Panc1 (cell line): ENCODE measurements around the gene ZFR2. TPM values are rescaled to one million over a fixed set of nuclear protein-coding genes. Genes with fewer than 3 reads are reported as not detected.

ENCODE experiments used
- ATAC-seq: fragments of 200-7000 bp; cut with Tn5 transposase; 2 replicates; pipeline ENCODE4 v1.9.1; 2020; ENCODE audit warnings: mild to moderate bottlenecking, moderate library complexity
- BruUV-seq: library from RNA; stranded (reverse); fragments of 400-500 nt; replicated peaks from 2 replicates; lab custom pipeline; 2021; lab: Mats Ljungman, UMichigan
- CTCF ChIA-PET: fragments of 300-600 bp; sonication (Branson Sonifier 250); formaldehyde crosslinking; loops from one replicate; lab custom pipeline; 2022; ENCODE audit warnings: antibody characterized with exemption; lab: Charles Lee
- POLR2A ChIA-PET: fragments of 300-600 bp; sonication (Branson Sonifier 250); formaldehyde crosslinking; loops from one replicate; lab custom pipeline; 2022; ENCODE audit warnings: antibody characterized with exemption; lab: Charles Lee
- DNase-seq: peaks from one replicate; pipeline ENCODE4 v3.0.0-alpha.2; 2010; ENCODE audit warnings: low read depth, low spot score
- H3K27ac ChIP-seq: 2 replicates; pipeline ENCODE4 v1.5.1; 2011; ENCODE audit warnings: mild to moderate bottlenecking, low read length, inconsistent platforms
- H3K27me3 ChIP-seq: fragments of 200-500 bp; sonication (Bioruptor generic); 2 replicates; pipeline ENCODE4 v1.6.0; 2014; ENCODE audit warnings: low read length, inconsistent platforms; ENCODE audit not compliant: control insufficient read depth, insufficient read depth
- H3K36me3 ChIP-seq: fragments of 200-500 bp; sonication (Bioruptor generic); 2 replicates; pipeline ENCODE4 v1.5.1; 2014; ENCODE audit warnings: inconsistent platforms, mild to moderate bottlenecking, low read length, moderate library complexity; ENCODE audit not compliant: control insufficient read depth, insufficient read depth
- H3K4me1 ChIP-seq: 2 replicates; pipeline ENCODE4 v1.5.1; 2011; ENCODE audit warnings: inconsistent platforms, mild to moderate bottlenecking, low read length, moderate library complexity; ENCODE audit not compliant: control insufficient read depth, insufficient read depth
- H3K4me3 ChIP-seq, 2 experiments: 2 replicates each; pipeline ENCODE4 v1.5.1; 2011 to 2012; ENCODE audit warnings: low read depth in 2 of 2, low read length in 2 of 2, mild to moderate bottlenecking in 2 of 2, inconsistent platforms in 1 of 2, moderate library complexity in 1 of 2
- H3K9me3 ChIP-seq: fragments of 200-500 bp; sonication (Bioruptor generic); 2 replicates; pipeline ENCODE4 v1.5.1; 2014; ENCODE audit warnings: low read depth, mild to moderate bottlenecking, inconsistent platforms, low read length, moderate library complexity; ENCODE audit not compliant: control insufficient read depth, insufficient read depth
- POLR2AphosphoS5 ChIP-seq: IDR thresholded peaks from 2 replicates; pipeline ENCODE4 v1.6.1; 2012; ENCODE audit warnings: mild to moderate bottlenecking, low read depth, low read length, moderate library complexity
- SIN3A ChIP-seq: IDR thresholded peaks from 2 replicates; pipeline ENCODE4 v1.6.1; 2012; ENCODE audit warnings: low read depth, mild to moderate bottlenecking, low read length, moderate library complexity, borderline replicate concordance; ENCODE audit not compliant: insufficient read depth
- TCF7L2 ChIP-seq: IDR thresholded peaks from 2 replicates; pipeline ENCODE4 v1.6.1; 2011; ENCODE audit warnings: mild to moderate bottlenecking, low read depth, low read length, inconsistent platforms
- in situ Hi-C: cut with HindIII; loops from 2 replicates; pipeline ENCODE4 v1.10.0; 2016; ENCODE audit warnings: low sequenced_read_pairs, low pct_unique_long_range_greater_than_20kb
- intact Hi-C: fragments of 100-400 bp; cut with micrococcal nuclease; formaldehyde crosslinking; loops from one replicate; pipeline ENCODE4 v1.10.0; 2022; ENCODE audit not compliant: unreplicated experiment
- total RNA-seq: library from RNA; stranded (reverse); gene quantifications from one replicate; pipeline ENCODE4 v1.2.1, GENCODE V29; 2021; ENCODE audit not compliant: unreplicated experiment
- TF ChIP-seq, protein P1 (sequence below), 2 experiments: IDR thresholded peaks; 2 replicates each; pipeline ENCODE4 v1.6.1; 2011 to 2012; ENCODE audit warnings: low read depth in 2 of 2, control low read depth in 1 of 2, low read length in 1 of 2, mild to moderate bottlenecking in 1 of 2, moderate library complexity in 1 of 2; ENCODE audit not compliant: insufficient read depth in 1 of 2
- TF ChIP-seq, protein P2 (sequence below): fragments of 450-650 bp; IDR thresholded peaks from 2 replicates; pipeline ENCODE4 v1.5.1; 2017; ENCODE audit warnings: mild to moderate bottlenecking

The ZFR2 gene
- total RNA-seq, 1 experiment from 2014 or later = 0.74 TPM

DNA sequence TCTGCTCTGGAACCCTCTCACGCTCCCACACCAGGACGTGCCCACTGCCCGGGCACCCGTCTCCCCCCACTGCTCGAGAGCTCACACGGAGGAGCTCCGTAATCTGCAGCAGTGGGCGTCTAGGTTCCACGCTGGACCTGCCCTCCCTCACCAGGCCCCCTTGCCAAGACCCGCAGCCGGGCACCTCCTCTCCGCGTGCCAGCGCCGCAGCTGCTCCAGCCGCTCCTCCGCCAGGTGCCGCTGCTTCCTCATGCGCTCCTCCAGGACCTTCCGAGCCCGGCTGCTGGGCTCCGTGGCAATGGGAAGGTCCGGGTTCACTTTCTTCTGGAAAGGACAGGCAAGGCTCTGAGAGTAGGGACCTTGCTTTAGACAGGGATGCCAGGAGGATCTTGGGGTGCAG is 47.7 kb downstream of the ZFR2 start:
- H3K36me3 ChIP-seq = no peaks in the 10 kb centered on the region
- ChIA-PET POLR2A (no interaction called here), CTCF (no interaction called here)
- ATAC-seq (no peak), DNase-seq (no peak)
- TF ChIP-seq POLR2AphosphoS5 (no peak), TCF7L2 (no peak), SIN3A (no peak)
- TF ChIP-seq, protein P1, sequence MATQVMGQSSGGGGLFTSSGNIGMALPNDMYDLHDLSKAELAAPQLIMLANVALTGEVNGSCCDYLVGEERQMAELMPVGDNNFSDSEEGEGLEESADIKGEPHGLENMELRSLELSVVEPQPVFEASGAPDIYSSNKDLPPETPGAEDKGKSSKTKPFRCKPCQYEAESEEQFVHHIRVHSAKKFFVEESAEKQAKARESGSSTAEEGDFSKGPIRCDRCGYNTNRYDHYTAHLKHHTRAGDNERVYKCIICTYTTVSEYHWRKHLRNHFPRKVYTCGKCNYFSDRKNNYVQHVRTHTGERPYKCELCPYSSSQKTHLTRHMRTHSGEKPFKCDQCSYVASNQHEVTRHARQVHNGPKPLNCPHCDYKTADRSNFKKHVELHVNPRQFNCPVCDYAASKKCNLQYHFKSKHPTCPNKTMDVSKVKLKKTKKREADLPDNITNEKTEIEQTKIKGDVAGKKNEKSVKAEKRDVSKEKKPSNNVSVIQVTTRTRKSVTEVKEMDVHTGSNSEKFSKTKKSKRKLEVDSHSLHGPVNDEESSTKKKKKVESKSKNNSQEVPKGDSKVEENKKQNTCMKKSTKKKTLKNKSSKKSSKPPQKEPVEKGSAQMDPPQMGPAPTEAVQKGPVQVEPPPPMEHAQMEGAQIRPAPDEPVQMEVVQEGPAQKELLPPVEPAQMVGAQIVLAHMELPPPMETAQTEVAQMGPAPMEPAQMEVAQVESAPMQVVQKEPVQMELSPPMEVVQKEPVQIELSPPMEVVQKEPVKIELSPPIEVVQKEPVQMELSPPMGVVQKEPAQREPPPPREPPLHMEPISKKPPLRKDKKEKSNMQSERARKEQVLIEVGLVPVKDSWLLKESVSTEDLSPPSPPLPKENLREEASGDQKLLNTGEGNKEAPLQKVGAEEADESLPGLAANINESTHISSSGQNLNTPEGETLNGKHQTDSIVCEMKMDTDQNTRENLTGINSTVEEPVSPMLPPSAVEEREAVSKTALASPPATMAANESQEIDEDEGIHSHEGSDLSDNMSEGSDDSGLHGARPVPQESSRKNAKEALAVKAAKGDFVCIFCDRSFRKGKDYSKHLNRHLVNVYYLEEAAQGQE (IDR thresholded peaks at IDR 0.05; ENCODE audit: insufficient read depth in 1 of 2, low read depth in 2 of 2, low read length in 1 of 2) = no peak
- TF ChIP-seq, protein P2, sequence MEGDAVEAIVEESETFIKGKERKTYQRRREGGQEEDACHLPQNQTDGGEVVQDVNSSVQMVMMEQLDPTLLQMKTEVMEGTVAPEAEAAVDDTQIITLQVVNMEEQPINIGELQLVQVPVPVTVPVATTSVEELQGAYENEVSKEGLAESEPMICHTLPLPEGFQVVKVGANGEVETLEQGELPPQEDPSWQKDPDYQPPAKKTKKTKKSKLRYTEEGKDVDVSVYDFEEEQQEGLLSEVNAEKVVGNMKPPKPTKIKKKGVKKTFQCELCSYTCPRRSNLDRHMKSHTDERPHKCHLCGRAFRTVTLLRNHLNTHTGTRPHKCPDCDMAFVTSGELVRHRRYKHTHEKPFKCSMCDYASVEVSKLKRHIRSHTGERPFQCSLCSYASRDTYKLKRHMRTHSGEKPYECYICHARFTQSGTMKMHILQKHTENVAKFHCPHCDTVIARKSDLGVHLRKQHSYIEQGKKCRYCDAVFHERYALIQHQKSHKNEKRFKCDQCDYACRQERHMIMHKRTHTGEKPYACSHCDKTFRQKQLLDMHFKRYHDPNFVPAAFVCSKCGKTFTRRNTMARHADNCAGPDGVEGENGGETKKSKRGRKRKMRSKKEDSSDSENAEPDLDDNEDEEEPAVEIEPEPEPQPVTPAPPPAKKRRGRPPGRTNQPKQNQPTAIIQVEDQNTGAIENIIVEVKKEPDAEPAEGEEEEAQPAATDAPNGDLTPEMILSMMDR = no peak
- no peak overlapping the region for H3K4me3 ChIP-seq
- H3K27ac ChIP-seq = no peak overlapping the region
- H3K9me3 ChIP-seq = no peaks in the 10 kb centered on the region
- no peaks in the 10 kb centered on the region for H3K27me3 ChIP-seq
- intact Hi-C loops (no loop called here), in situ Hi-C loops (no loop called here)
- H3K4me1 ChIP-seq = no peaks in the 10 kb centered on the region
- BruUV-seq = no TSS peak

DNA sequence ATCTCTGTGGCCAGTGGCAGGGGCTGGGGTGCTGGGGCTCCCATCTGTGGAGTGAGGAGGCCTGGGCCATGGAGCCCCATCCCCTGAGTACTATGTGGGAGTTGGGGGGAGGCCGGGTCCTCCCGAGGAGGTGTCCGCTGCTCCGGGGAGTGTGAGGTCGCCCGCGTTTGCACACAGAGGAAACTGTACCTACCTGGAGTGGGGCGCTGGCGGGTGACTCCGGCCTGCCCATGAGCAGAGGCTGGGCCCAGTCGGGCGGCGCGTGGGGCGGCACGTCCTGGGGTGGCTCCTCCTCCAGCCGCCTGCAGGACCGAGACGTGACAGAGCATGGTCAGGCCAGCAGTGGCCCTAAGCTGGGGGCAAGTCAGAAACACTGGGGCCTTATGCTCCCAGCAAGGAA is 48.8 kb downstream of the ZFR2 start:
- in situ Hi-C loops (no loop called here), intact Hi-C loops (no loop called here)
- POLR2A ChIA-PET = no interaction called here
- CTCF ChIA-PET = no interaction called here
- no TSS peak for BruUV-seq
- DNase-seq = no peak
- H3K27ac ChIP-seq = no peak overlapping the region
- H3K36me3 ChIP-seq = no peaks in the 10 kb centered on the region
- no peak for ATAC-seq
- H3K27me3 ChIP-seq = no peaks in the 10 kb centered on the region
- no peaks in the 10 kb centered on the region for H3K4me1 ChIP-seq
- TF ChIP-seq TCF7L2 = no peak
- no peak for TF ChIP-seq POLR2AphosphoS5
- TF ChIP-seq, protein P1 (IDR thresholded peaks at IDR 0.05; ENCODE audit: insufficient read depth in 1 of 2, low read depth in 2 of 2, low read length in 1 of 2) = no peak
- TF ChIP-seq, protein P2 = no peak
- TF ChIP-seq SIN3A = no peak
- no peak overlapping the region for H3K4me3 ChIP-seq
- H3K9me3 ChIP-seq = no peaks in the 10 kb centered on the region
